WI38 (cell line): ENCODE measurements around the gene JOSD2.
"Not testable (repeated sequence)": the region's sequence is repeated elsewhere in the genome, so short reads cannot be mapped to it uniquely, and the experiment has no call there.

Source experiments
- H3K4me3 ChIP-seq: 2 replicates; pipeline ENCODE4 v1.5.1; 2011; ENCODE audit warnings: low read depth, mild to moderate bottlenecking, control low read depth, low read length
- CTCF ChIP-seq: IDR thresholded peaks from 2 replicates; pipeline ENCODE4 v1.5.1; 2012; ENCODE audit warnings: low read depth, mild to moderate bottlenecking, control low read depth, low read length

The JOSD2 gene

DNA sequence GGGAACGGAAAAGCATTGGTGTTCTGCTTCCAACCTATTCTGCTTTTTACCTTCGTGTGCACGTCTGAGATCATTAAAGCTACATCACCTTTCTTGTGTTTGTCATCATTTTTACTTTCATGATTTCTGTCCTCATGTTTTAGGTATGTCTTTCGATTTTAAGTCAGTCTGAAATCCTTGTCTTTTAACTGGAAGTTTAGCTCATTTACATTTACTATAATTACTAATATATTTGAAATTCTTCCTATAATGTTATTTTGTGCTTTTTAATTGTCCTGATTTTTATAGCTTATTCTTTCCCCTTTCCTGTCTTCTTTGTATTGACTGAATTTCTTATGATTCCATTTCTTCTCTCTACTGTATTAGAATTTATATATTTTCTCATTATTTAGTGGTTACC lies 22.0 kb upstream of the JOSD2 start:
- no peak for TF ChIP-seq CTCF

DNA sequence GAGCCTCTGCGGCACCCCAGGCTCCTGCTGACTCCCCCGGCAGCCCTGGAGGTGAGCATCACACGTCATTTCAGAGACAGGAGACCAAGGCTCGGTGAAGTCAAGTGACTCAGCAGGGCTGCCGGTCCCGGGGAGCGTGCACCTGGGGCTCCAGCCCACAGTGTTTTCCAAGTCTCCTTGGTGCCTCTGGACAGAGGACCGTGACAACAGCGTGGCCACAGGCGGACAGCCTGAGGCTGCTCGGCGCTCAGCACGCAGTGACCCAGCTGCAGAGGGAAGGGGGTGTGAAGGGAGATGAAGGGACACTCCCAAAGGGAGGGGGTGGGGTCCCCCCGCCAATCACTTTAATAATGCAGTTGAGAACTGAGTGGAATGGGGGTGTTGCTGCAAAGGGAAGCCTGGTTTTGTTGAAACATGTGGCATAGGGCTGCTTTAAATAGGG lies 20.2 kb upstream of the JOSD2 start:
- no peak for TF ChIP-seq CTCF
- H3K4me3 ChIP-seq, result no peak overlapping the region

More for the DNA sequence above, 22.0 kb upstream of the JOSD2 start:
- no peak overlapping the region for H3K4me3 ChIP-seq

DNA sequence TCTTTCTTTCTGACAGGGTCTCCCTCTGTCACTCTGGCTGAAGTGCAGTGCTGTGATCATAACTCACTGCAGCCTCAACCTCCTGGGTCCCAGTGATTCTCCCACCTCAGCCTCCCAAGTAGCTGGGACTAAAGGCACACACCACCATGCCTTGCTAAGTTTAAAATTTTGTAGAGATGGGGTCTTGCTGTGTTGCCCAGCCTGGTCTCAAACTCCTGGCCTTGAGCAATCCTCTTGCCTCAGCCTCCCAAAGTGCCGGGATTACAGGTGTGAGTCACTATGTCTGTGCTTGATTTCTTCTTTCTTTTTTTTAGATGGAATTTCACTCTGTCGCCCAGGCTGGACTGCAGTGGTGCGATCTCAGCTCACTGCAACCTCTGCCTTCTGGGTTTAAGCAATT lies 17.1 kb upstream of the JOSD2 start:
- H3K4me3 ChIP-seq, result not testable (repeated sequence)

DNA sequence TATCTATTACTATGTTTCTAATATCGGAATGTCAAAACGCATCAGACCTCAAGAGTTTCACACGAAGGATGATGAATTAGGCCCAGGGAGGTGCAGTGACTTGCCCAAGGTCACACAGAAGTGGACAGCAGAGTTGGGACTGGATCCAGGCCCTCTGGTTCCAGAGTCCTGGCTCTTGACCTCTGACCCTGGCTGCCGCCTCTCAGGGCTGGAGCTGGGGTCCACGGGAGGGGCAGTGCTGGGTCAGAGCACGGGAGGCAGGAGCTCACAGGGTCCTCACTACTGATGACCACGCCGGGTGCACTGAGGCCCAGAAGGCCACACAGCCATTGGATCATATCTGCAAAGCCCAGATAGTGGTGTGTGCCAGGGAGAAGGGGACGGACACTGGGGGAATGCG lies 11.9 kb upstream of the JOSD2 start:
- no peak for TF ChIP-seq CTCF
- no peak overlapping the region for H3K4me3 ChIP-seq

DNA sequence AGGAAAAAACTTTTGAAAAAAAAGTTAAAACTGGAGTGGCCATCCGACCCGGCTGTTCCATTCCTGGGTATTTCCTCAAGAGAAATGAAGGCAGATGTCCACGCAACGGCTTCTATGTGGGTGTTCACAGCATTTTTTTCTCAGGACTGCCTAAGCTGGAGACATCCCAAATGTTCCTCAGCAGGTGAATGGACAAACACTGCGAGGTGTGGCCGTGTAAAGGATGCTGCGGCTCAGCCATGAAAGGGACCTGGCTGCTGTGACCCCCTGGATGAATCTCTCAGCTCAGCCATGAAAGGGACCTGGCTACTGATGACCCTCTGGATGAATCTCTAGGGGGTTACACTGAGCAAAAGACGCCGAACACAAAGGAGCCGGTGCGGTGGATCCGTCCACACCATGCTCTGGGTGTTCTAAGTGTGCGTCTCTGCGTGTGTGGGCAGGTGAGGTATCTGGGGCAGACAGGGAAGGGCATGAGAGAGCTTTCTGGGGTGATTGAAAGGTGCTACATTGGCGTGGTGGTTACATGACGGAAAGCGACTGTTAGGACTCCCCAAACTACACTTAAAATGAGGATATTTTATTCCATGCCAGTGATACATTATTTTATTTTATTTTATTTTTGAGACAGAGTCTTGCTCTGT lies 10.0 kb upstream of the JOSD2 start:
- TF ChIP-seq CTCF, result no peak
- no peak overlapping the region for H3K4me3 ChIP-seq

DNA sequence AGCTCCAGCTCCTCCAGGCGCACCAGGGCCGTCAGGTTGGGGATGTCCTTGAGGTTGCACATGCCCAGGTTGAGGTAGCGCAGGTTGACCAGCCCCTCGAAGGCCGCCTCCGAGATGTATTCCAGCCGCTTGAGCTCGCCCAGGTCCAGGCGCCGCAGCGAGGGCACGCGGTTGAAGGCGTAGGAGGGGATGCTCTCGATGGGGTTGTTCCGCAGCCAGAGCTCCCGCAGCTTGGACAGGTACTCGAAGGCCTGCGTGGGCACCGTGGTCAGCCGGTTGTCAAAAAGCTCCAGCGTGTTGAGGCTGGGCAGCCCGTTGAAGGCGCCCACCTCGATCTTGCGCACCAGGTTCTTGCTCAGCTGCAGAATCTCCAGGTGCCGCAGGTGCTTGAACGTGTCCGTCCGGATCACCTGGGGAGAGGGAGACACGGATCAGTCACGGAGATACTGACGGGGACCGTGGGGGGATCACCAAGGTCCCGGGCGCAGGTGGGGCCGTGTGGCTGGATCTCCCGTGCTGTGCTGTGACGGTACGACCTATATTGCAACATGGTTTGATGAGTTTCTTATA lies 8.1 kb upstream of the JOSD2 start:
- H3K4me3 ChIP-seq, result no peak overlapping the region
- TF ChIP-seq CTCF, result no peak

DNA sequence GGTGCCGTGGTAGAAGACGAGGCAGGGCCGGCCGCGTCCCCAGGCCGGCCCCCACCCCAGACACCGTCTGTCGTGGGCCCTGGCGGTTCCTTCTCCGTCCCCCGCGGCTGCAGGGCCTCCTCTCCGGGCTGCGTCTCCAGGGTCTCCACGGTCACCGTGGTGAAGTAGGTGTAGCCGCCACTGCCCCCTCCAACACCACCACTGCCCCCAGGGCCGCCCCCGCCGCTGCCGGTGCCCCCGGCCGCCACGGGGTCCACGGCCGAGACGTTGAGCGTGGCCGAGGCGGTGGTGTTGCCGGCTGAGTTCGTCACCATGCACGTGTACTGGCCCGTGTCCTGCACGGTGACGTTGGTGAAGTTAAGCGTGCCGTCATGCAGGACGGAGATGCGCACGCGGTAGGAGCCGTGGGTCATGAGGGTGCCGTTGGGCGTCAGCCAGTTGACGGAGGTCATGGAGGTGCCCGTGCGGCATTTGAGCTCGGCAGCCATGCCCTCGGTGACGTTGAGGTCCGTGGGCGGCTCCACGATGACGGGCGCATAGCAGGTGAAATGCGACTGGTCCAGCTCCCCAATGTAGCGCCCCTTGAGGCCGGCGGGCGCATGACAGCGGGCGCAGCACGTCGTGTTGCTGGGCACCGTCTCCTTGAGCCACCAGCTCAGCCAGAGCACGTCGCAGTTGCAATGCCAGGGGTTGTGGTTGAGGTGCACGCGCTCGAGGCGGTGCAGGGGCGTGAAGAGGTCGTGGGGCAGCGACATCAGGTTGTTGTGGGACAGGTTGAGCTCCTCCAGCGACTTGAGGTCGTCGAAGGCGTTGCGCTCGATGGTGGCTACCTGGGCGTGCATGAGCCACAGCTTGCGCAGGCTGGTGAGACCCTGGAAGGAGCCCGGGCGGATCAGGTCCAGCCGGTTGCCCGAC lies 7.4 kb upstream of the JOSD2 start:
- TF ChIP-seq CTCF, result no peak
- H3K4me3 ChIP-seq, result no peak overlapping the region
